ENCODE measurements around the gene DNPH1.

The DNPH1 gene

GRCh38 chr6:43181621-43181941 lies 47.7 kb downstream of the DNPH1 start:
- no peak for DNase-seq (ENCODE audit: low spot score)

GRCh38 chr6:43180985-43181384 lies 48.3 kb downstream of the DNPH1 start:
- no peak for DNase-seq (ENCODE audit: low spot score)

GRCh38 chr6:43180058-43180457 lies 49.2 kb downstream of the DNPH1 start:
- DNase-seq (ENCODE audit: low spot score), result no peak

- DNase-seq (ENCODE audit: low spot score), result no peak
These were observed 50.1 kb downstream of the DNPH1 start for GRCh38 chr6:43178951-43179830.

- no peak for DNase-seq (ENCODE audit: low spot score)
These were observed 51.1 kb downstream of the DNPH1 start for GRCh38 chr6:43178150-43178549.

- no peak for DNase-seq (ENCODE audit: low spot score)
These were observed 52.9 kb downstream of the DNPH1 start for GRCh38 chr6:43176423-43176786.

GRCh38 chr6:43175676-43176422 lies 53.4 kb downstream of the DNPH1 start:
- no peak for DNase-seq (ENCODE audit: low spot score)
